RPMI7951 (cell line): Measurements from ENCODE around the gene CISH. TPM values are rescaled to one million over a fixed set of nuclear protein-coding genes. Genes with fewer than 3 reads are reported as not detected.

Source experiments
- DNase-seq: peaks from one replicate; pipeline ENCODE4 v3.0.0-alpha.2; 2012; ENCODE audit warnings: low read depth
- total RNA-seq: library from RNA; depleted of rRNA; stranded (reverse); fragments of >200 nt; shearing (Covaris generic); gene quantifications from 2 replicates; pipeline ENCODE4 v1.2.3, GENCODE V29; 2014; rRNA removed

Gene CISH
- total RNA-seq, 1 experiment from 2014 or later = 1.8 TPM

GRCh38 chr3:50572158-50572557, 39.4 kb downstream of the CISH start:
- peak; percentile 63 for DNase-seq

- no peak for DNase-seq
These were observed 40.1 kb downstream of the CISH start for GRCh38 chr3:50571486-50571885.

- DNase-seq = no peak
These were observed 40.9 kb downstream of the CISH start for GRCh38 chr3:50570508-50571279.

- DNase-seq = peak; percentile 94
These were observed 42.4 kb downstream of the CISH start, which contains the start of gene HEMK1 for GRCh38 chr3:50568947-50569749. HEMK1 (plus strand) TSS chr3:50569522; CDS start chr3:50571105, 1,583 bp downstream.

GRCh38 chr3:50567386-50568167, 44.0 kb downstream of the CISH start, which contains the start of gene C3orf18:
C3orf18 (minus strand) TSS chr3:50567747; CDS start chr3:50565699, 2,048 bp downstream.
- DNase-seq = peak; percentile 87

- DNase-seq = peak; percentile 25
These were observed 44.6 kb downstream of the CISH start for GRCh38 chr3:50567011-50567385.

- no peak for DNase-seq
These were observed 47.3 kb downstream of the CISH start for GRCh38 chr3:50564321-50564720.

- DNase-seq = no peak
These were observed 47.7 kb downstream of the CISH start for GRCh38 chr3:50563867-50564266.

- DNase-seq = peak; percentile 91
These were observed 48.7 kb downstream of the CISH start for GRCh38 chr3:50562861-50563260.

- no peak for DNase-seq
These were observed 51.9 kb downstream of the CISH start for GRCh38 chr3:50559702-50560101.

GRCh38 chr3:50557915-50558314, 53.7 kb downstream of the CISH start:
- DNase-seq = no peak

- DNase-seq = no peak
These were observed 54.5 kb downstream of the CISH start for GRCh38 chr3:50557106-50557505.

Other genes with a start within 250 kb of the CISH start
- gene CACNA2D2, start 108.1 kb downstream of the CISH start, total RNA-seq = under 0.01 TPM in 1 of 2 replicates, not detected in the other
- gene C3orf18, start 44.0 kb downstream of the CISH start, total RNA-seq = 15.5 and 16.0 TPM in 2 replicates
- 8.8 and 12.8 TPM in 2 replicates for gene HEMK1, start 42.3 kb downstream of the CISH start, total RNA-seq
- 65.7 and 75.5 TPM in 2 replicates for gene MAPKAPK3, start 5.4 kb upstream of the CISH start, total RNA-seq
- gene DOCK3, start 63.2 kb upstream of the CISH start, total RNA-seq = 0.10 and 0.12 TPM in 2 replicates